AML-193 (cell line): ENCODE measurements around the gene ATP9B.
"Not testable (repeated sequence)": the region's sequence is repeated elsewhere in the genome, so short reads cannot be mapped to it uniquely, and the experiment has no call there.

ENCODE experiments used
- DNase-seq, 2 experiments: peaks; one replicate each; lab custom pipeline; 2025; lab: John Stamatoyannopoulos, UW

ATP9B gene

DNA sequence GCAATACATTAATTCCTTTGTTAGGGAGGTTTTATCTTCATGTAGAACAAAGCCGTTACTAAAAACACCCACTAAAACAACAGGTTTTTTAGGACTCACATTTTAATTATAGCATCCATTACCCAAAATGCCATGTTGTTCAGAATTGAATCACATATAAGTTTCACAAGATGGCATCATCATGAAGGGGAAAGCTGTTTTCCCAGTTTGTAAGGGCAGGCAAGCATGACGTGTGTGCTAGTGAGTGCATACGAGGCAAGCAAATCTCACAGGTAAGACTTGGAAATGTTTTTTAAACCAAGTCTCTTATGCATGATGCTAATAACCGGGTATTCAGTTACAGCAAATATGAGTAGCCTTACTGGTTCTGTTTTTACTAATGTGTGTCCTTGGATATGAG lies 214.7 kb downstream of the ATP9B start:
- DNase-seq: no peak

DNA sequence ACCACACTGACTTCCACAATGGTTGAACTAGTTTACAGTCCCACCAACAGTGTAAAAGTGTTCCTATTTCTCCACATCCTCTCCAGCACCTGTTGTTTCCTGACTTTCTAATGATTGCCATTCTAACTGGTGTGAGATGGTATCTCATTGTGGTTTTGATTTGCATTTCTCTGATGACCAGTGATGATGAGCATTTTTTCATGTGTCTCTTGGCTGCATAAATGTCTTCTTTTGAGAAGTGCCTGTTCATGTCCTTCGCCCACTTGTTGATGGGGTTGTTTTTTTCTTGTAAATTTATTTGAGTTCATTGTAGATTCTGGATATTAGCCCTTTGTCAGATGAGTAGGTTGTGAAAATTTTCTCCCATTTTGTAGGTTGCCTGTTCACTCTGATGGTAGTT lies 216.0 kb downstream of the ATP9B start:
- DNase-seq: not testable (repeated sequence)

DNA sequence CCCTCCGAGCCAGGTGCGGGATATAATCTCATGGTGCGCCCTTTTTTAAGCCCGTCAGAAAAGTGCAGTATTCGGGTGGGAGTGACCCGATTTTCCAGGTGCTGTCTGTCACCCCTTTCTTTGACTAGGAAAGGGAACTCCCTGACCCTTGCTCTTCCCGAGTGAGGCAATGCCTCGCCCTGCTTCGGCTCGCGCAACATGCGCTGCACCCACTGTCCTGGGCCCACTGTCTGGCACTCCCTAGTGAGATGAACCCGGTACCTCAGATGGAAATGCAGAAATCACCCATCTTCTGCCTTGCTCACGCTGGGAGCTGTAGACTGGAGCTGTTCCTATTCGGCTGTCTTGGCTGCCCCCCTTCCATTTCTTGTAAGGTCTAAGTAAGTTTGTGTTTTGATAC lies 221.2 kb downstream of the ATP9B start:
- DNase-seq: not testable (repeated sequence)

DNA sequence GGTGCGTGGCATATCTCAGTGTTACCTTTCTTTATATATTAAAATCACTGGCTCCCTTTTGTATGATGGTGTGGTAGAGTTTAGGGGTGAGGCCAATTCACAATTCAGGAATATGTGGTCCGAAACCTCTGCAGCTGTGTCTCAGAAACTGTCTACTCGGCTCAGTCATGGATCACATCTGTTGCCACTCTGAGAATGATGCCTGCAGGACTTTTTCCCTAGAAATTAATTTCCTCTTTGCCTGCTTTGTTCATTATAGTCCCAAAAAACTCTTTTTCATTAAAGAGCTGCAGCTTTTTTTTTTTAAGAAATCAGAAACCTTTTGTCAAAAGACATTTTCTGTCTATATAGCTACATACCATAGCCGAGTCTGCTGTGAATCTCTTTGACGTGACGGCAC lies 221.7 kb downstream of the ATP9B start:
- DNase-seq: no peak

DNA sequence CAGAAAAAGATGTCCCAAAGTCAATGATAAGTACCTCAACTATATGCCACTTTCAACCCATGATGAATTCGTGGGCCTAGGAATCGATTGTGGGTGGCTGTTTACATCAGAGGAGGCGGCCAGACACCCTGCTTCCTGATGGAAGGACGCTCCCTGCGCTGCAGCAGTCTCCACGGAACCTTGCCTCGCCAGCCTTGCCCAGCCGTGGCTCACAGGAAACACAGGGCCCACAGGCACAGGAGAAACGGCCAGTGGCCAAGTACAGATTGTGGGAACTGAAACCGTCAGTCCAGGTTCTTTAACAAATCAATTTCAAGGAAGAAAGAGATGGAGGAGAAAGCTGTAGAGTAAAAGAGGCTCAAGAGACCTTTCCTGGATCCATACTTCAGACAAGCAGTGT lies 225.0 kb downstream of the ATP9B start:
- DNase-seq: no peak

DNA sequence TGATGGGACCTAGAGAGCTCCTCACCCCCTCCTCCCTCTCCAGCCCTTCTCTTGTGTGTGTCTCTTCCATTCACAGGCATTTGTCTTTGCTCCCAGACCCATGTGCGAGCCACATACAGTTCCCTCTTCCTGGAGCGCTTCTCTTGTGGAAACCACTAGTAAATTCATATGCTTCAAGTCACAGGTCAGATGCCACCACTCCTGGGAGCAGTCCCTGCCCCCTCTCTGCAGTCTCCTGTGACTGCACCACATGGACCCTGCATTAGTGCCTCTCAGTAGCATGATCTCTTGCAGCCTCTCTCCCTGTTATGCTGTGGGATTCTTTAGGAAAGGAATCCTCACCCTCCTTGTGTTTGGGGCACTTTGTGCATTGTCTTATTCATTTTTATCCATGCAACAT lies 230.1 kb downstream of the ATP9B start:
- DNase-seq: no peak

DNA sequence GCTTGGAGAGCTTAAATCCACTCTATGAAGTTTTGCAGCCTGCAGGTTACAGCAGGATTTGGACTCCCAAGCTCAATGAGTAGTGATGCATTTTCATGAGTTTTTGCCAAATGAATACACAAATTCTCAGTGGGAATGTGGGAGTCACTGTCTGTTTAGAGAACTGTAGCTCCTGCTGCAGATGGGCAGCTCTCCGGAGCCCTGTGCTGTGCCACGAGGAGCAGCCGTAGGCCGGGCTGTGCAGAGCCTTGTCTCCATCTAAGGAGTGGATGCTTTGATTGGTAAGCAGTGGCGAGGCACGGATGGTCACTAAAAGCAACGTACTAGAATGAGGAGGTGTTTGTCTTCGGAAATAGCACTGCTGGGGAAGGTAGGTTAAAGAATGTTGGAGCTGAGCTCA lies 230.5 kb downstream of the ATP9B start:
- no peak for DNase-seq

DNA sequence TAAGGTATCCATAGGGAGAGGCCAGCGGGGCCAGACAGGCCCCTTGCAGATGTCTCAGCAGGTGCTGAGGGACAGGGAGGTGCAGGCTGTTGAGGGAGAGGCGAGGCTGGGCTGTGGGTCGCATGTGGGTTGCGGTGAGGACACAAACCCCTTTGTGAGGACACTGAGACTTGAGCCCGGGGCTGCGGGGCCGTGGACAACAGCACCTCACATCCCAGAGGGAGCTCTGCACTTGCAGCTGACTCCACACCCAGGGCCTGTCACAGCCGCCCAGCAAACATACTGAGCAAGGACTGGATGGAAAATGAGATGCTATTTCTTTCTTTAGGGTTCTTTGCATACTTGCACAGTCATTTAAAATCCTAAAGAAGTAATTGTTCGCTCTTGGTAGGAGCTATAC lies 231.2 kb downstream of the ATP9B start:
- no peak for DNase-seq

DNA sequence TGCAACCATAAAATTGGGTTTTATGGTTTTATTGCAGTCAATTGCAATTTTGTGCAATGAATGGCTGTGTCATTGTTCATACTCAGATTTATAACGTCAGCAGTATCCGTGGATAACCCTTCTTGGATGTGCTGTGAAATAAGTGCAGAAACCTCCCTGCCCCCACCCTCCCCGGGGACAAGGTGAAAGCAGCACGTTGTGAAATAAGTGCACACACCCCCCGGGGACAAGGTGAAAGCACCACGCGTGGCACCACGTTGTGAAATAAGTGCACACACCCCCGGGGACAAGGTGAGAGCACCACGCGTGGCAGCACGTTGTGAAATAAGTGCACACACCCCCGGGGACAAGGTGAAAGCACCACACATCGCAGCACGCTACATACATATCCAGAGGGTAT lies 232.9 kb downstream of the ATP9B start:
- no peak for DNase-seq

DNA sequence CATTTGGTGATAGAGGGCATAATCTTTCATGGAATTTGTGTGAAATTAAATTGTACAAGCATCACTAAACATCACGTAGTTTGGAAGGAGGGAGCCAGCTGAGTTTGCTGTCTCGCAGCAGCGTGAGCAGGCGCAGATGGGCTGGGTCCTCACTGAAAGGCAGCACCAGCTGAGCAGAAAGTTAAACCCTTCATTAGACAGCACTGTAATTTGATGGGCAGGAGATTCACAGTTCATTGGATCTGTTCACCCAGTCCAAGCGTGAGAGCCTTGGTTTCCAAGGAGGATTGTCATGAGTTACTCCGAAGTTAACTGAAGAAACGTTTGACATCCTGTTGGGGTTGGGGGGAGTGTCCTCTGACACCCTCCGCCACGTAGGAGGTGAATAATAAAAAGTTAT lies 236.7 kb downstream of the ATP9B start:
- no peak for DNase-seq

DNA sequence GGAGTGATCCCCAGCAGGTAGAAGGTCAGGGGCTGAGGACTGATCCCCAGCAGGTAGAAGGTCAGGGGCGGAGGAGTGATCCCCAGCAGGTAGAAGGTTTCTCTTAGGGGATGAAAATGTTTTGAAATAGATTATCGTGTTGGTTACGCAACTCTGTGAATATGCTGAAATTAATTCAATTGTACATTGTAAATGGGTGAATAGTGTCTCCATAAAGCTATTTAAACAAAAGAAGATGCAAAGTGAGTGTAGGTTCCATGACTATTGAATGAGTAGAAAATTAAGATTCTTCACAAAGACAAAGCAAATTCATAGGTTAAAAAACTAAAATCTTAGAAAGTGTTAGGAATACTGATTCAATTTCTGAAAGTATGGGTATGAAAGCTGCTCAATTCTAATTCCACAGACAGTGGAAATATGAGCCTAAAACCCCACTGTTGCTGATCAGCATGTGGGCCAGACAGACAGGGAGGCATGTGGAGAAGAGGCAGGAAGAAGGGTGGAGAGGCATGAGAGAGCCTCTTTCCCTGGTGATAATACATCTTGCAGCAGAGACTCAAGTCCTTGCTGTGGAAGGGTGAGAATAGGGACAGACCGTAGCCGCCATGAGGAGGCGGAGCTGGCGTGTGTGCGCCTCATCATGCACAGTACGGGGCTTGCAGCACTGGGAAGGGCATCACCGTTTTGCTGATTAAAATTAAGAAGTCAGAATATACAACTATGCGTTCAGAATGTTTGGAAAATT lies 240.6 kb downstream of the ATP9B start:
- no peak for DNase-seq

DNA sequence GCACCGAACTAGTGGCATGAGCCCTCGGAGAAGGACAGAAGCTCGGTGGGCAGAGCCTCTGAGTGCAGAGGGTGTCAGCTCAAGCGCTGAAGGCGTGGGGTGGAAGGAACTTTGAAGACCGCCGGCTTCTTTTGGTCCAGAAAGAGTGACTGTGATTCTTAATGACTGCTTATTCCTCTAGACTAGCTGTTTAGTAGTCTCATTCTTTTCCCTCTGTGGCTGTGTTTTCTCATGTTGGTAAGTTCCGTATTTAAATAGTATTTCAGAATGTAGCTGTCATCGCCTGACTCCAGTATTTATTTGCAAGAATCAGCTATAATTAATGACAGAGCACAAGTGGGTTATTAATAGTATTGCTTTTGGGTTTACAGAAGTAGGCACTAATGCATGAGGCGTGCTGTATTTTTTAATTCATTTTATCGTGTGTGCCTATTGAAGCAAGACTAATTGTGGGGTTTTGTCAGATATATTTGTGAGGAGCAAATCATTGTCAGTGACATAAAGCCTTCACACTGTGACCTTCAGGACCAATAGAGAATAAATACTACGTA lies 245.7 kb downstream of the ATP9B start:
- no peak for DNase-seq

DNA sequence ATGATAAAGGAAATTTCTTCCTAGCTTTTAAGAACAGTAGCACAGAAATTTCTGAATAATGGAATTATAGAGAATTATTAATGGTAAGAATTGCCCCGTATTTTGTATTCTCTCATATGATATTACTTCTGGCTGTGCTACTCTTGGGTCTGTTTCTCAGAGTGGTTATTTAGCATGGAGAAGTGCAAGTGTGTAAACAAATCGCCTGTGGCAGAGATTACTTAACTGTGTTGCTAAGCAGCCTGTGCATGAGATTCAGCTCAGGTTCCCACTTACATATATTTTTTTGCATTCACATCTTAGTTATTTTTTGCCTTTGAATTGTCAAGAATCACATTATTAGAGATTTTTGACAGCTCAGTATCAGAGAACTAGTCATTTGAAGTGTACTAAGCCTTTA lies 246.4 kb downstream of the ATP9B start:
- DNase-seq: no peak

DNA sequence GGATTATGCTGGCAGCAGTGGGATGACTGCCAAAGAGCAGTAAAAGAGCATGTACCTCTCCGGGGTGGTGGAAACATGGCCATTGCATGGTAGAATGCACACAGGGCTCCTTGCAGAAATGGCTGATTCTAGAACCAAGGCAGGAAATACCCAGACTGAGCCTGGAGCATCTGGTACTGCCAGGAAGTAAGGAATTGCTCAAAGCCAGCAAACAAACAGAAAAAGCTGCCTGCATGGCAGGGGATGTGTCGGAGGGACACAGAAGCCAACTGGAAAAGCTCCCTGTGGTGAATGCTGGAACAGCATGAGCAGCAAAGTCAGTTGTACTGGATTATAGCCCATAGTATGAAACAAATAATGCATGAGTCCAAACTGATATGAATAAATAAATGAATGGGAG lies 248.5 kb downstream of the ATP9B start:
- no peak for DNase-seq

DNA sequence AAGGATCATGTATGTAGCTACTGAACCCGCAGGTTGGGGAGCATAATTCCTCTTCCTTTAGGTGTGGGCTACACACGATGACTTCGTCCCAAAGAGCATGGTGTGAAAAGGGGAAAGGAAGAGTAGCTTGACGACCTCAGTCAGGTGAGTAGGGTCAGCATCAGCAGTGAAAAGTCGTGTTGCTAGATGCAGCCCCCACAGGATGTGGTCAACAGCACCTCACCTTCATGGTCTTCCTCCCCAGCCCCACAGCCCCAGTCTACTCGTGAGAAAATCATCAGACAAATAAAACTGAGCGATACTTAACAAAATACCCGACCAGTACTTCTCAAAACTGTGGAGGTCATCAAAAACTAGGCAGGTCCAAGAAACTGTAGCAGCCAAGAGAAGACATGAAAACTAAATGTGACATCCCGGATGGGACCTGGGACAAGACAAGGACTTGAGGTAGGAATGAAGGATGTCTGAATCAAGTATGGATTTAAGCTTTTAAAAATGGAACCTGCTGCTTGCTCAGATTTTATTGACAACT lies 249.0 kb downstream of the ATP9B start:
- DNase-seq: no peak

DNA sequence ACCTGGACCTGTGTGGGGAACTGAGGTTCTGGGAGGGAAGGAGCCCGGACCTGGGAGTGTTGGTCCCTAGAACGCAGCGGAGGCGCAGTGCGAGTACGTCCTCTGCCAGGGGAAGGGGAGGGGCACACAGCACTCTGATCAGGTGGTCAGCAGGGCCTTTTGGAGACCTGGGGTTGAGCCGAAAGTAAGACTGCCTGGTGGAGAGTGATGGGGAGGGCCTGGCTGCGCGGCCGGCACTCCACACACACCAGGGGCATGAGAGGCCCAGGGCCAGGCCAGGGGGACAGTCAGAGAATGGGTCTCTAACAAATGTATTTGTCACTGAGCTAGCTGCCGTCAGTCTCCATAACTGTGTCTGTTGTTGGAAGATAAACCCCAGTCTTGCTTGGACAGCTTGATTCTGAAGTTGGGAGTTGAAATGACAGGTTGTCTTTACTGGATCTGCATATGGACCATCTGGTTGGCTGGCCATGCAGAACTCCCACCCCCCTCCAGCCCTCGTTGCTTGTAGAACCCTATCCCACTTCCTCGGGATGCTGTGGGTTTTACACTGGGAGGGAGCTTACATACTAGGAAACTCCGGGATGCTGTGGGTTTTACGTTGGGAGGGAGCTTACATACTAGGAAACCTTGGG lies 251.1 kb downstream of the ATP9B start:
- DNase-seq: no peak

DNA sequence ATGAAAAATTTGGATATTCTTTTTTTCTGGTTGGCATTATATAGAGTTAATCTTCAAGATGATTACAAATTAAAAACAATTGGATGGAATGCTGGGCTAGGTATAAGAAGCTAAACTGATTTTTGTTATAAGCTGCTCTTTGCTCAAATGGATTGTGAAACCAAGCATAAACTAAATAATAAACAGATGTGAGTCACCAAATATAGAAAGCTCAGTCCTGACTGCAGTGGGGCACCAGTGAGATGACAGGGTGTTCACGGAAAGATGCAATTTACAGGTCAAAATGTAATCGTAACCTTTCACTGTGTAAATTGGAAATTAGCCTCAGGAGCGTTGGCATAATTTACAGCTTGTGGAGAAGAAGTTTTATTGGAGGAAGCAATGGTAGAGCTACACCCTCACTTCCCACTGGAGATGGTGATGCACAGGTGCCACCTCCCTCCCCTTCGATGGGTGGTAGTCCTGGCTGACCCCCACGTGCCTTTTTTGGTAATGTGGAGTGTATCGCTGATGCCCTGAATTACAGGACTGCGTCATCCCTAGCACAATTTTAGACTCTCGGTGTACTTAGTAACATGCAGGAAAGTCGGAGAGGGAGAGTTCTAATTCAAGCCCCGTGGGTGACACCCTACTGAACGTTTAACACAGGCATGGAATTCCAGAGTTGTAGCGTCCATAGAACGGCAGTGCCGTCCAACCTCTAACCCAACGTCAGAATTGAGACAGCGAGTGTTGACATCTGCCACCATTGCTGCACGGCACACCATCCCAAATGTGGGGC lies 252.6 kb downstream of the ATP9B start:
- no peak for DNase-seq

DNA sequence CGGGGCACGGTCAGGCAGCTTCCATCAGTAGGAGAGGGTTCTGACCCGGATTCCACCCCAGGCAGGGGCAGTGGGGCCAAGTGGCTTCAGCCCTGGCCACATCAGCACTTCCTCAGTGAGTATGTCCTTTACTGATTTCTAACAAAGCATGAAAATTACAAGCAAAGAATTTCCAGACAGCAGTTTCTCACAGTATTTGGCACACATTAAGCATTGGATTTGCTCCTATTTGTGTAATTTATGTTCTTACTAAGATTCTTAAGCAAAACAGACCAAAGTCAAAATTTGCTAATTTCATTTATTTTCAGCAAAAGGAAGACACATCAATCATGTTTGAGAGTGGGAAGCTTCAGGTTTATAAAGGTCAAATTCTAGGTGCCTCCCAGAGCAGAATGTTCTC lies 253.2 kb downstream of the ATP9B start:
- no peak for DNase-seq

DNA sequence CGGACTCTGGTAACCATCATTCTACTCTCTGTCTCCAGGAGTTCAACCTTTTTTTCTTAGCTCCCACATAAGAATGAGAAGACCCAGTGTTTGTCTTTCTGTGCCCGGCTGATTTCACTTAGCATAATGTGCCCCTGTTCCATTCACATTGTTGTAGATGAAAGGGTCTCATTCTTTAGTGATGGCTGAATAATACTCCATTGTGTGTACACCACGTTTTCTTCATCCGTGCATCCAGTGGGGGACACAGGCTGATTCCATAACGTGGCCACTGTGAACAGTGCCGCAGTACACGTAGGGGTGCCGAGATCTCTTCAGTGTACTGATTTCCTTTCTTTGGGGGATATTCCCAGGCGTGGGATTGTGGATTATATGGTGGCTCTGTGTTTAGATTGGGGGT lies 254.3 kb downstream of the ATP9B start:
- DNase-seq: no peak

DNA sequence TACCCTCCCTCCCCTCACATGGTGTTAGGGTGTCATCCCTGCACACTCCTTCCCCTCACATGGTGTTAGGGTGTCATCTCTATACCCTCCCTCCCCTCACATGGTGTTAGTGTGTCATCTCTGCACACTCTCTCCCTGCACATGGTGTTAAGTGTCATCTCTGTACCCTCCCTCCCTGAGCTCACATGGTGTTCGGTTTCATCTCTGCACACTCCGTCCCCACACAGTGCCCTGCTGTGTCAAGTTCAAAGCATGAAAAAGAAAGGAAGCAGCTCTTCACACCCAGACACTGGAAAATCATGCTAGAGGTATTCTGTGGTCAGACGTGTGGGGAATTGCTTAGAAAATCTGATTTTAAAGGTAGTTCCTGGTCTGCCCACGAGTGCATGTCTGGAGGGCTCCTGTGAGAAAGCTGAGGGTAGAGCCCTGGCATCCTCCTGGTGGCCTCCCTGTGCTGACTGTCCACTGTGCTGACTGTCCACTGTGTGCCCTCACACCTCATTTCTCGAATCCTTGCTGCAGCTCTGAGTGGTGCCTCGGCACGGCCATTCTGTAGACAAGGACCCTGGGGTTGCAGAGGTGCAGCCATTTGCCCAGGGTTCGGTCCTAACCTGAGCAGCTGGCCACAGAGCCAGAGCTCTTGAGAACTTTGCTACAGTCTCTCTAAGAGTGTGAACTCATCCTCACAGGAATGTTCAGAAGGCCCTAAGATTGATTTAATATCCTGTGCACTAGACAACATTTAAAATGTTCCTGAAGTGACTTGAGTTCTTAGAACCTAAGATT lies 257.4 kb downstream of the ATP9B start:
- DNase-seq: no peak

DNA sequence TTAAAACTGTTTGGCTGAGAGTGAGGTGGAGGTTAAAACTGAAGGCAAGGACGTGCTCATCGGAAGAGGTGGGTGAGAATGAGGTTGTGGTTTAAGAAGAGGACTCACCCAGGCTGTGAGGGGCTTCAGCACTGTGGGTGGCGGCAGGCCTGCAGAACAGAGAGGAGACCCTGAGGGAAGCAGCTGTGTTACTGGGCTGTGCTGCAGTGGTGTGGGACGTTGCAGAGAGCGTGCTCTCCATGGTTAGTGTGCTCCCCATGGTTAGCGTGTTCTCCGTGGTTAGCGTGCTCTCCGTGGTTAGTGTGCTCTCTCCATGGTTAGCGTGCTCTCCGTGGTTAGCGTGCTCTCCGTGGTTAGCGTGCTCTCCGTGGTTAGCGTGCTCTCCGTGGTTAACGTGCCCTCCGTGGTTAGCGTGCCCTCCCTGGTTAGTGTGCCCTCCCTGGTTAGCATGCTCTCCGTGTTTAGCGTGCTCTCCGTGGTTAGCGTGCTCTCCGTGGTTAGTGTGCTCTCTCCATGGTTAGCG lies 258.1 kb downstream of the ATP9B start:
- no peak for DNase-seq

DNA sequence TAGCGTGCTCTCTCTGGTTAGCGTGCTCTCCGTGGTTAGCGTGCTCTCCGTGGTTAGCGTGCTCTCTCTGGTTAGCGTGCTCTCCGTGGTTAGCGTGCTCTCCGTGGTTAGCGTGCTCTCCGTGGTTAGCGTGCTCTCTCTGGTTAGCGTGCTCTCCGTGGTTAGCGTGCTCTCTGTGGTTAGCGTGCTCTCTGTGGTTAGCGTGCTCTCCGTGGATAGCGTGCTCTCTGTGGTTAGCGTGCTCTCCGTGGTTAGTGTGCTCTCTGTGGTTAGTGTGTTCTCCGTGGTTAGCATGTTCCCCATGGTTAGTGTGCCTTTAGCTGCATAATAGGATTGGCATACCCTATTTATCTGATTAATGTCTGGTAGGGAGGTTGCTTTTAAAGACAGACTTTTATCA lies 258.7 kb downstream of the ATP9B start:
- not testable (repeated sequence) for DNase-seq
